GM18858 (cell line): ENCODE data around the gene OGG1.

ENCODE experiments used
- ATAC-seq: cut with Tn5 transposase; IDR thresholded peaks from one replicate; pipeline ENCODE4 v1.9.1; 2021; ENCODE audit not compliant: unreplicated experiment

OGG1 gene

DNA sequence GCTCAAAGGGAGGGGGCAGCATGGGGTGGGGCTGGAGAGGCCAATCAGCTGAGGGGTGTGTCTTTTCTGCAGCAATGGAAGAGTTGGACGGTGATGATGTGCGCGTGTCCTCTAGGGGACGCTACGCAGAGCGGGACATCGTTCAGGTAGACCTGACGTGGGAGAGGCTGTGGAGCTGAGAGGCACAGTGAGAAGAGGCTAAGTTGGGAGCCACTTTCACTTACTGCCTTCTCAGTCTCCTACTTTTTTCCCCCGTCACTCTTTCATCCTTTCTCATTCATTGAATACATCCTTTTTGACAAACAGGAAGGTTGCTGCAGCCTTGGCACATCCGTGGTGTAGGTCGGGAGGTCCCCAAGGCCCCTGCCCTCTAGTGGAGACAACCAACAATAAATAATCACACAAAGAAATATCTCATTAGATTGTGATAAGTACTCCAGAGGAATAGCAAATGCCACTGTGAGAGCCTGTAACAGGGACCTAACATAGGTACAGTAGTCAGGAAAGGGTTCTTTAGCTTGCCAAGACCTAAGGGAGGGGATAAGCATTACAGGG is 22.6 kb upstream of the OGG1 start:
- no peak for ATAC-seq

DNA sequence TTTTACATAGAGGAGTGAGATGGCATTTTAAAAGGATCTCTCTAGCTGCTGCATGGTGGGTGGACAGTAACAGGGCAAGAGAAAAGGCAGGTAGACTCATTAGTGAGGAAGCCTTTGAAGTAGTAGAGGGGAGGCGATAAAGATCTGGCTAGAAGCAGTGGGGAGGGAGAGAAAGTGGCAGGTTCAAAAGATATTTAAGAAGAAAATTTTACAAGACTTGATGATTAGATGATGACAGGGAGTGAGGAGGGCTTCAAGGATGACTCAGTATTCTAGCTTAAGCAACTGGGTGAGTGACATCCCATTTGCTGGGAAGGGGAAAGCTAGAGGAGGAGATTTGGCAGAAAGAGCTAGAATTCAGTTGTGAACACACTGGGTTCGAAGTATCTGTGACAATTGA is 22.0 kb upstream of the OGG1 start:
- ATAC-seq: no peak

DNA sequence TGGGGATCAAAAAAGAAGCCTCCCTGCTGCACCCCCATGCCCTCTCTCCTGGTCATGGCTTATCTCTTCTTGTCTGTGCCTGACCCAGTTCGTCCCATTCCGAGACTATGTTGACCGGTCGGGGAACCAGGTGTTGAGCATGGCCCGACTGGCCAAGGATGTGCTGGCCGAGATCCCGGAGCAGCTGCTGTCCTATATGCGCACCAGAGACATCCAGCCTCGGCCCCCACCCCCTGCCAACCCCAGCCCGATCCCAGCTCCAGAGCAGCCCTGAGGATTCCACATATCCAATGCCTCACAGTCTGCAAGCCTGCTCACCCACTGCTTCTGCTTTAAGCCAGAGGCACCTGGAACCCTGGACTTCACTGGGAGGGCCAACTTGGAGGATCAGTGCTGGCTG is 20.3 kb upstream of the OGG1 start:
- ATAC-seq: no peak

DNA sequence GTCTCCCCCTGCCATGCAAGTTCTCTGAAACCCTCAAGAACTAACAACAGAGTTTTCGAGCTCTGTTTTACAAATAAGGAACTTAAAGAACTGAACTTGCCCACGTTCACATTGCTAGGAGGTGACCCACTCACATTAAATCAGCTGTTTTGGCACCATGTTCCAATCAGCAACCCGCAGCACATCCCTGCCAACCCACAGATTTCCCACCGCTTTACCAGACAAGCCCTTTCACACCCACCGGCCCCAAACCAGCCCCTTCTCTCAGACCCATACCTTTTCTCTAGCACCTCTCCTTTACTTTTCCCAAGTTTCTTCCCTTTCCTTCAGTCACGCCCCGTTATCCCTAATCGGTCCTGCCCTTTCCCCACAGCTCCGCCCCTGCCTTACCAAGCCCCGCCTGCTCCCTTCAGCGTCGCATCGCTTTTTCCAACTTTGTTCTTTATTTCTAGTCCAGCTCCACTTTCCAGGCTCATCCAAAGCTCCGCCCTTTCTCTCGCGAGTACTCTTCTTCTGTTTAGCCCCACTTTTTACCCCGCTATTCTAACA is 19.0 kb upstream of the OGG1 start:
- ATAC-seq: peak; percentile 18

DNA sequence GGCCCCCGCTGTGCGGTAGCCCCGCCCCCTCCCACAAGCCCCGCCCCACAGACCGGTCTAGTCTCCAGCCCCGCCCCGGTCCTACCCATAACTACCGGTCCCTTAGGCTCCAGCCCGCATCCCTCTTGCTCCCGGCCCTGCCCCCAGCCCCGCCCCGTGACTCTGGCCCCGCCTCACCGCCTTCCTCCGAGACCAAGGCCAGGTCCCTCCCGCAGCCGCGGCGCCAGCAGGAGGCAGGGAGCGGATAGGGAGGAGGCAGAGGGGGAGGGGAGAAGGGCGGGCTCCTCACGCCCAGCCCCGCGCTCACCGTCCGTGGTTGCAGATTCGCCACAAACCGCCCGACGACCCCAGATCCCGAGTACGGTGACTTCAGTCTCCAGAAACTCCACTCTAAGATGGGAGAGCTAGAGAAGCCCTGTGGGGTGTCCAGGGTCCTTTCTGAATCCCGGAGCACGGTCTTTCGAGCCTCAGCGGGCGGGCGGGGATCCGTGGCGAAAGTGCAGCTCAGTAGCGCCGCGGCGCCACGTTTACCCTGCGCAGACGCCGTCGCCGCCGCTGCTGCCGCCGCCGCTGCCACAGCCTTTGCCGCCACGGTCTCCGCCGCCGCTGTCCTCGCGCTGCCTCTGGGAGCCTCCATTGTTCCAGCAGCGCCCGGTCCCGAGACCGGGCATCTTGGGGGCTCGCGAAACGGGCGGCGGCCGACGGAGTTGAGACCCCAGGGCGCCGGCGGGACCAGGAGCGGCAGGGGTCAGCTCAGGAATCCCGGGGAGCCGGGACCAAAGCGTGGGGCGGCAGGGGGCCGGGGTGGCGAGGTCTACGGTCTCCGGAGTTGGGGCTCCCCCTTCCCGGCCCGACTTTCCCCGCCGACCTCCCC is 18.3 kb upstream of the OGG1 start, which contains the start of gene BRPF1:
TSS of gene BRPF1 (plus strand) at position 530 of the 874 bp plus-strand sequence. CDS start 2,406 bp downstream, outside the sequence.
- ATAC-seq: peak; percentile 76

DNA sequence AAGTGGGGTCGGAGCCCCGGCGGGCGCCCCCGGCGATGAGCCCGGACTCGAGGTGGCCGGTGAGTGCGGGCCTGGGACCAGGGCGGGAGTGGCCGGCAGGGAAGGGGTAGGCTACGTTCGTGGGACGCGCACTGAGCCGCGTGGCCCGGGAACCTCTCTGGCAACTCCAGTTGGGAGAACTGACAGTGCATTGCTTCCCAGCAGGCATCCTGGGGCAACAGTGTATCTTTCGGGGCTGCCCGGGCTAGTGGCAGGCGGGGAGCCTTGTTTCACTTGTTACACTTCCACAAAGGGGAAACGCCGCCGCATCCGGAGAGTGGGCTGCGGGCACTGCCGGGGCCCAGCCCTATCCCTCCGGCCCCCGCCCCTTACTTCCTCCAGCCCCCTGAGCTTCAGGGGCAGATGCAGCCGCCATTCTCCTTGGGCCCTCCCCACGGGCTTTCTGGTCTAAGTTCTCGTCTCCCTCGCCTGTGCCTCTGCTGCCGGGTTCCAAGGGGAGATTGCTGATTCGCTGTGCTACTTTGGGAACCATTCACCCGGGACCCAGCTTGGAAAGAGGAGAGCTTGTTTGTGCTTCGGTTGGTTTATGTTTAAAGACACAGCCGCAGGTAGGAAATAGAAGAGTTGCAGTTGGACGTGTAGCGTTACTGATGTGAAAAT is 17.5 kb upstream of the OGG1 start:
- no peak for ATAC-seq

DNA sequence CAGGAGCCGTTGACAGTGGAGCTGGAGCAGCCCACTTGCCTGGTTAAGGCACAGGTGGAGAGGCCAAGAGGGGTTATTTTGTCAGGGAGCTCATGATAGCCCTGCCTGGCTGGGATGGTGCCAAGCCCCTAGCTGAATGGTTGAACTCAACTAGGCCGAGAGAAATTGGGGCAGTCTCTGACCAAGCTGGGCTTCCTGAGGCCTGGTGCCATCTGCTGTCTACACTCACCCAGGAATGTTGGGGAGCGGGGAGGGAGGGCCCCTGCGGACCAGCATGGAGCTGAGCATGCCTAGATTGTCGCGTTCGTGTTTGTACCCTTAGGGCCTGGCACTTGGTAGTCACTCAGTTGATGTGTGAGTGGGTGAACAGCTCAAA is 17.0 kb upstream of the OGG1 start:
- no peak for ATAC-seq

DNA sequence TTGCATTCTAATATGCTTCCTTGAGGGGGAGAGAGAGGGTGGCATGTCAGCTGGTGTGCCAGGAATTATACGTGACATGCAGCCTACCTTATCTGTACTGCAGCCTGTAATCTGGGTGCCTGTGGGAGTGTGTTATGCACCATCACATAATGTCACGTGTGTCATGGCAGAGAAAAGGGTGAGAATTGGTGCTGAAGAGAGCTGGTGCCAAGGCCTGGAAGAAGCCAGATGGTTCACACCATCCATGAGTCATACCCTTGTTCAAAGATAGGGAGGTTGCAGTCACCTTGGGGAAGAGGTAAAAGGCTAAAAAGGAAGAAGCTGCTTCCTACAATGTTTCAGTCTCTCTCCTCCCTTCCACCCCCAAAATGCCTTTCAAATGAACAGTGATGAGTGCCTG is 12.9 kb upstream of the OGG1 start:
- ATAC-seq: no peak

DNA sequence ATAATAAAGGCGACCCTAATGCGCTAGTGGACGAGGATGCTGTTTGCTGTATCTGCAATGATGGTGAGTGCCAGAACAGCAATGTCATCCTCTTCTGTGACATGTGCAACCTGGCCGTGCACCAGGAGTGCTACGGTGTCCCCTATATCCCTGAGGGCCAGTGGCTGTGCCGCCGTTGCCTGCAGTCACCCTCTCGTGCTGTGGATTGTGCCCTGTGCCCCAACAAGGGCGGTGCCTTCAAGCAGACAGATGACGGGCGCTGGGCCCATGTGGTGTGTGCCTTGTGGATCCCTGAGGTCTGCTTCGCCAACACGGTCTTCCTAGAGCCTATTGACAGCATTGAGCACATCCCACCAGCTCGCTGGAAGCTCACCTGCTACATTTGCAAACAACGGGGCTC is 10.6 kb upstream of the OGG1 start:
- ATAC-seq: no peak

DNA sequence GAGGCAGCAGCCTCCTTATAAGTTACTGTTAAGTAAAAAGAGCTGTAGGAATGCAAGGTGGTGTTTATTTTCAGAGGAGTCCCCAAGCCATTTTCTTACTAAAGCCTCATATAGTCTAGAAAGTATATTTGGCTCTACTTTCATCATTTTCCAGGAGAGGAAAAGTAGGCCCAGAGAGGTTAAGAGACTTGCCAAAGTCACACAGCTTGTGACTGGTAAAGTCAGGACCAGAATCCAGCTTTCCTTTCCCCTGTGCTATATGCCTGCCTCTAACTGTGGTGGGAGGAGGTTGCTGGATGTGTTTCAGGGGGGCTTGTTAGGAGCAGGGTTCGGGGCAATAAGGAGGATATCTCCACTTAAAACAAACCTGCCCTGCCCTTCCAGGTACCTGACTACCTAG is 7.2 kb upstream of the OGG1 start:
- no peak for ATAC-seq

DNA sequence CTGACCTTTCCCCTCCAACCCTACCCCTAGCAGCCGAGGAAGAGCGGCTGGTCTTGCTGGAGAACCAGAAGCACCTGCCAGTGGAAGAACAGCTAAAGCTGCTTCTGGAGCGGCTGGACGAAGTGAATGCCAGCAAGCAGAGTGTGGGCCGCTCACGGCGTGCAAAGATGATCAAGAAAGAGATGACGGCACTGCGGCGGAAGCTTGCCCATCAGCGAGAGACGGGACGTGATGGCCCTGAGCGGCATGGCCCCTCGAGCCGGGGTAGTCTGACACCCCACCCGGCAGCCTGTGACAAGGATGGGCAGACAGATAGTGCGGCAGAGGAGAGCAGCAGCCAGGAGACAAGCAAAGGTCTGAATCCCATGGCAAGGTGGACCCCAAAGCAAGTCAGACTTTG is 6.2 kb upstream of the OGG1 start:
- no peak for ATAC-seq

DNA sequence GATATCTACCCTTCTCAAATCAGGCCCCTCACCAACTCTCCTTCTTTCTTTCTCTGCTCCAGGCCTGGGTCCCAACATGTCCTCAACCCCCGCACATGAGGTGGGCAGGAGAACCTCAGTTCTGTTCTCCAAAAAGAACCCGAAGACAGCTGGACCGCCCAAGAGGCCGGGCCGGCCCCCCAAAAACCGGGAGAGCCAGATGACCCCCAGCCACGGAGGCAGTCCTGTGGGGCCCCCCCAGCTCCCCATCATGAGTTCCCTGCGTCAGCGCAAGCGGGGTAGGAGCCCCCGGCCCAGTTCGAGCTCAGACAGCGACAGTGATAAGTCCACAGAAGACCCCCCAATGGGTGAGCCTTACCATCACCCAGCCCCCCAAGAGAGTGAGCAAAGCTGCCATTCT is 5.6 kb upstream of the OGG1 start:
- no peak for ATAC-seq

DNA sequence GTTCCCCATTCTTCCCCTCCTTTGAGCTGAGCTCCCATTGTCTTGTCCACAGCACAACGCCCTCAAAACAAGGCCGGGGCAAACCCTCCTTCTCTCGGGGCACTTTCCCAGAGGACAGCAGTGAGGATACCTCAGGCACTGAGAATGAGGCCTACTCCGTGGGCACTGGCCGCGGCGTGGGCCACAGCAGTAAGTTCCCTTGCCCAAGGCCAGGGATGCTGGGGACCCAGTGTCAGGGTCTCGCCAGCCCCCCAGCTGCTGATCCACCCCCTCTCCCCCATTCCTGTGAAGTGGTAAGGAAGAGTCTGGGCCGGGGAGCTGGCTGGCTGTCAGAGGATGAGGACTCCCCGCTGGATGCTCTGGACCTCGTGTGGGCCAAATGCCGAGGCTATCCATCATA is 4.2 kb upstream of the OGG1 start:
- no peak for ATAC-seq

DNA sequence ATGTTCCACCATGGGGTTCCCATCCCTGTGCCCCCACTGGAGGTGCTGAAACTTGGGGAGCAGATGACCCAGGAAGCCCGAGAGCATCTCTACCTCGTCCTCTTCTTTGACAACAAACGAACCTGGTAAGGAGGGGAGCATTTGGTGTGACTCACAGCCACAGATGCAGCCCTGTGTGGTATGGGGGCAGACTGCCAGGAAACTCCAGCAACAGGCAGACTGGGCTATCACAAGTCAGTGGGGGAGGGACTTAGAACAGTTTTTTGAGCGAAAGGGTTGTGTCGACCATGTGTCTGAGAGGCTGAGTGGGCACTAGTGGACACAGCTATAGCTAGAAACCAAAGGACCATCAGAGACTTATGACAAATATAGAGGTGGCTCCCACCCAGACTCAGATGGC is 3.4 kb upstream of the OGG1 start:
- ATAC-seq: no peak

DNA sequence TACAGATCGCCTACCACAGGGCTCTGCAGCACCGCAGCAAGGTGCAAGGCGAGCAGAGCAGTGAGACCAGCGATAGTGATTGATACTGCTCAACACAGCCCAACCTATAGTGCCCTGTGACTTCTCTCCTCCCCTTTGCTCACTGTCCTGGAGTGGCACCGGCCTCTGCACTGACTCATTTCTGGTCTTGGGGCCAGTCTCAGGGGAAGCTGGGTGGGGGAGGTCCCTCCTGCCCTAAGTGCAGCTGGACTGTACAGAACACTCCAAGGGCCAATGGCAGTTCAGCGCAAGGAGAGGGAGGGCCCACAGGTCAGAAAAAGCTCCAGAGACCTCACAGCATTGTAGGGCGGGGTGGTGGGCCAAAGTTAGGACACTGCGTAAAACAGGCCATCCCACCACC is 2.5 kb upstream of the OGG1 start:
- no peak for ATAC-seq

DNA sequence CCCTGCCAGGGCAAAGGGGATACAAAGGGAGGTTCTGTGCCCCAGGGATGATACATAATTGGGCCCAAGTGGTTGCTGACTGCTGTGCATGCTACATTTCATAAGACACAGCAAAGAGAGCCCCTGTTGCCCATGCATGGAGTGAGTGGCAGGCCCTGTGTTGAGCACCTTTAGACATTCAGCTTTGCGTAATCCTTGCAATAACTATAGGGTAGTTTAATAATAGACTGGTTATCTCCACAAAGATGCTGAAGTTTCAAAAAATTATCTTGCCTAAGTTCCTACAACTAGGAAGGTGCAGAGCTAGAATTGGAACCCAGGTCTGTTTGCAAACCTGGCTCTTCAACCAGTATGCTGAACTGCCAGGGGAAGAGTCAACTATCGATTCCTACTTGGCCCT is 1.7 kb upstream of the OGG1 start:
- no peak for ATAC-seq

DNA sequence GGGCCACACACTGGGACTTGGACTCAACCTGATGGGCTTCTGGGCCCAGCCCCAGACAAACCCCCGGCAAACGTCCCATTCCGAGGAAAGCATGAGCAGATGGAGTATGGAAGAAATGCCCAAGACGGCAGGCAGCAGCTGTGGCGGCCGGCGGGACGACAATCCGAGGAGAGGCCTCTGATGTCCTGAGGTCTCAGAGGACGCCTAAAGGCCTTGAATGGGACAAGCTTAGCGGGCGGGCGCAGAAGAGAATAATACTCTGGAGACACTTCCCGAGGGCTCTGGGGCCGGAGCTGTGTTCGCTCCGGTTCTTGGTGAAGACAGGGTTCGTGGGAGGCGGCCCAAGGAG is 482 bp upstream of the OGG1 start:
- peak; percentile 1 for ATAC-seq

DNA sequence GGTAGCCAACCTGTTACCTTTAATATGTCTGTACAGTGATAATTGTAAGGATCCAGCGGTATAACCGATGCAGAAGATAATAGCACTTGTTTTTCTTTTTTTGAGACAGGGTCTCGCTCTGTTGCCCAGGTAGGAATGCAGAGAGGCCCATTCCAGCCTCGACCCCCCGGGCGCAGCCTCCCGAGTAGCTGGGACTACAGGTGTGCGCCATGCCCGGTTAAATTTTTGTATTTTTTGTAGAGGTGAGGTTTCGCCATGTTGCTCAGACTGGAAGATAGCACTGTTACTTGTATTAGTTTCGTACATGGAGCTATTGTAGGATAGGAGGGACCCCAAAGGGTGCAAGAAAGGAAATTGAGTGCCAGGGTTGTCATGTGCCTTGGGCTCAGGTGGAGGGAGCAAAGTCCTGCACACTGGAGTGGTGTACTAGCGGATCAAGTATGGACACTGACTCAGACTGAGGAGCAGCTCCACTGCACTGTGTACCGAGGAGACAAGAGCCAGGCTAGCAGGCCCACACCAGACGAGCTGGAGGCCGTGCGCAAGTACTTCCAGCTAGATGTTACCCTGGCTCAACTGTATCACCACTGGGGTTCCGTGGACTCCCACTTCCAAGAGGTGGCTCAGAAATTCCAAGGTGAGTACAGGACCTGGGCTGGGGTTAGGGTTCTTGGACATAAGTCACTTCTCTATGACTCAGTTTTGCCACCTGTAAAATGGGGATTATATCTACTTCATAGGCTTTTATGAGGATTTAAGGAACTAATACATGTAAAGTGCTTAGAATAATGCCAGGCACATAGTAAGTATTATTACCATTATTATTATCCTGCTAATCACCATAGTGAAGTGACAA is 1.0 kb downstream of the OGG1 start:
- no peak for ATAC-seq

DNA sequence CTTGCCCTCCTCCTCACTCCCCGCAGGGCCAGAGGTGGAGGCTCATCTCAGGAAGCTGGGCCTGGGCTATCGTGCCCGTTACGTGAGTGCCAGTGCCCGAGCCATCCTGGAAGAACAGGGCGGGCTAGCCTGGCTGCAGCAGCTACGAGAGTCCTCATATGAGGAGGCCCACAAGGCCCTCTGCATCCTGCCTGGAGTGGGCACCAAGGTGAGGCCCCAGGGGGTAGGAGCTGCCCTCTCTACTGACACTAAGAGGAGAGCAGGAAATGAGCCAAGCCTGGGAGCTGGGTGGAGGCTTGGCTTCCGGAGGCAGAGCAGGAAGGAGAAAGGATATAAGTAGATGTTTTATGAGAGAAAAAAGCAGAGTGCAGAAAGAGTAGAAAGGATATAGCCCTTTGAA is 4.9 kb downstream of the OGG1 start:
- ATAC-seq: no peak

DNA sequence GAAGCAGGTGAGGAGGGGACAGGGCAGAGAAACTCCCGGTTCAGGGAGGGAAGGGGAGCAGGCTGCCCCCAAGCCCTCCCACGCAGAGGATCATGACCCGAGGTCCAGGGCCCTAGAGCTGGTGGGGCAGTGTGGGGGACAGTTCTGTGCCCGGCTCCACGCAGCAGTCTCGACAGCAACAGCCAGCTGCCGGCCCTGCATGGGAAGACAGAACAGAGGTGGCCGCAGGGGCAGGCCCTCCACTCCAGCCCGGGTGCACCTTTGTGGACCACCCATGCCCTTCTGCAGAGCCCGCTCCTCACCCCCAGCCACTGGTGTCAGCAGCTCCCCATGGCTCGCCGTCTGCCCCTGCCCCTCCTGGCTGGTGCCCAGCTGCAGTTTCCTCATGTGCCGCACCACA is 7.7 kb downstream of the OGG1 start:
- ATAC-seq: no peak
